DND-41 (cell line): ENCODE results near the gene BFSP2.

ENCODE experiments used
- ATAC-seq: fragments of 200-7000 bp; cut with Tn5 transposase; 3 replicates; pipeline ENCODE4 v1.9.1; 2021; ENCODE audit warnings: low read depth; ENCODE audit not compliant: insufficient read depth
- DNase-seq: peaks from one replicate; pipeline ENCODE4 v3.0.0-alpha.2; 2020
- H2AFZ ChIP-seq: 2 replicates; pipeline ENCODE4 v1.6.0; 2012; ENCODE audit warnings: low read depth, low read length
- H3K27ac ChIP-seq: 2 replicates; pipeline ENCODE4 v1.5.1; 2012; ENCODE audit warnings: low read length, inconsistent platforms
- H3K27me3 ChIP-seq: fragments of 200-600 bp; sonication (generic); 2 replicates; pipeline ENCODE4 v1.6.0; 2012; ENCODE audit warnings: low read length, mild to moderate bottlenecking, inconsistent platforms; ENCODE audit not compliant: insufficient read depth, poor library complexity
- H3K36me3 ChIP-seq: 2 replicates; pipeline ENCODE4 v1.5.1; 2012; ENCODE audit warnings: low read length, inconsistent platforms; ENCODE audit not compliant: insufficient read depth
- H3K4me1 ChIP-seq: 2 replicates; pipeline ENCODE4 v1.5.1; 2012; ENCODE audit warnings: mild to moderate bottlenecking, low read length; ENCODE audit not compliant: insufficient read depth
- H3K4me2 ChIP-seq: 2 replicates; pipeline ENCODE4 v1.6.0; 2012; ENCODE audit warnings: mild to moderate bottlenecking, moderate library complexity, low read length, inconsistent platforms; ENCODE audit not compliant: insufficient read depth
- H3K4me3 ChIP-seq, 2 experiments: fragments of 200-600 bp in 1 of 2; shearing (Covaris generic) in 1 of 2; 2 replicates each; pipeline ENCODE4 v1.5.1; 2012 to 2016; ENCODE audit warnings: inconsistent platforms in 2 of 2, low read length in 2 of 2, mild to moderate bottlenecking in 2 of 2, low read depth in 1 of 2, moderate library complexity in 1 of 2
- H3K79me2 ChIP-seq: 2 replicates; pipeline ENCODE4 v1.6.0; 2012; ENCODE audit warnings: low read length, inconsistent platforms; ENCODE audit not compliant: insufficient read depth
- H3K9ac ChIP-seq: 2 replicates; pipeline ENCODE4 v1.6.0; 2012; ENCODE audit warnings: low read depth, mild to moderate bottlenecking, inconsistent platforms, low read length, moderate library complexity
- H3K9me3 ChIP-seq: 2 replicates; pipeline ENCODE4 v1.5.1; 2012; ENCODE audit warnings: low read length, moderate library complexity, mild to moderate bottlenecking, inconsistent platforms; ENCODE audit not compliant: insufficient read depth, severe bottlenecking
- H4K20me1 ChIP-seq: 2 replicates; pipeline ENCODE4 v1.6.0; 2012; ENCODE audit warnings: low read length; ENCODE audit not compliant: insufficient read depth
- EZH2 ChIP-seq: IDR thresholded peaks from 3 replicates; pipeline ENCODE4 v1.6.1; 2012; ENCODE audit warnings: borderline replicate concordance, low read depth, mild to moderate bottlenecking, moderate library complexity, low read length, inconsistent platforms; ENCODE audit not compliant: severe bottlenecking
- TF ChIP-seq, protein P1 (sequence below): IDR thresholded peaks from 2 replicates; pipeline ENCODE4 v1.5.1; 2012; ENCODE audit warnings: borderline replicate concordance, low read length, moderate library complexity, mild to moderate bottlenecking; ENCODE audit not compliant: poor library complexity, severe bottlenecking; ENCODE audit errors: extremely low read depth

Gene BFSP2

DNA sequence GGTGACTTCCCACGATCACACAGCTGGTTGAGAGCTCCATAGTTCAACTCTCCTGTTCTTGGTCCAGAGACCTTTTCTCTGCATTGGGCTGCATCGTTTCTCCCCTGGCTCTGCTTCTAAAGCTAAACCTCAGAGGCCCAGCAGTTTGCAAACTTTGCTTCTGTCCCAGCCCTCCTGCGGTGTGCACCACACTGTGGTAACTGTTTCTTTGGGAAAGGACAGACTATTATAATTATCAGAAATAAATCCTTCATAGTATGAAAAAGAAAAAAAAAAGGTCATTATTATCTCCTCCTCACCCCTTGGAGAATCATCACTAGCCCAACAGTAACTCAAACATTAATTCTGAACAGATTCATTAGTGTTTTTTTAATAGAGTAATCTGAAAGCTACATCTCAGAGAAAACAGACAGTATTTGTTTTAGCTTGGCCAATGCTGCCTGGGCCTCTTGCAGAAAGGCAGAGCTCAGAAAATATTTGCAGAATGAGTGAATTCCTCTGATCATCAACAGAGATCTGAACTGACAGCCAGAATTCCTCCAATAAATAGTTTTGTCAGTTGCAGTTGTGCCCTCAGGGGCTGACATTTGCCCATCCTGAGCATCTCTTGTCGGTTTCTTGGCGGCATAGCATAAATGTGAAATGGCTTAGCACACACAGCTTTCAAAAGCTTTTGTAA is 52.9 kb downstream of the BFSP2 start:
- ATAC-seq = no peak

DNA sequence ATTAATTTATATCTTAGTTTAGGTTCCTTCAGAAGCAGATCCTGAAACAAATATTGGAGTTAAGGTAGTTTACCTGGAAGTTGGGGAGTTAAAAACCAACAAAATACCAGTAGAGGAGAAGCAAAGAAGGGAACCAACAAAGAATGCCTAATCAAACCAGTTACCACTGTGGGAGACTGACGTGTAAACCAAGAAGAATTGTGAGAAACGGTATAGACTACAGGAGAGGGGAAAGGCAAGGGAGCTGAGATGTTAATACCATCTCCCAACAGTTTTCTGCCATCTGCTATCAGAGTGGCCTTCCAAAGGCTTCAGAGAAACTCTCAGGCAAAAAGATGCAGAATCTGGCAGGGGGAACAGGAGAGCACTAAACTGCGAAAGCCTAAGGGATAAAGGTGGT is 53.5 kb downstream of the BFSP2 start:
- TF ChIP-seq, protein P1, sequence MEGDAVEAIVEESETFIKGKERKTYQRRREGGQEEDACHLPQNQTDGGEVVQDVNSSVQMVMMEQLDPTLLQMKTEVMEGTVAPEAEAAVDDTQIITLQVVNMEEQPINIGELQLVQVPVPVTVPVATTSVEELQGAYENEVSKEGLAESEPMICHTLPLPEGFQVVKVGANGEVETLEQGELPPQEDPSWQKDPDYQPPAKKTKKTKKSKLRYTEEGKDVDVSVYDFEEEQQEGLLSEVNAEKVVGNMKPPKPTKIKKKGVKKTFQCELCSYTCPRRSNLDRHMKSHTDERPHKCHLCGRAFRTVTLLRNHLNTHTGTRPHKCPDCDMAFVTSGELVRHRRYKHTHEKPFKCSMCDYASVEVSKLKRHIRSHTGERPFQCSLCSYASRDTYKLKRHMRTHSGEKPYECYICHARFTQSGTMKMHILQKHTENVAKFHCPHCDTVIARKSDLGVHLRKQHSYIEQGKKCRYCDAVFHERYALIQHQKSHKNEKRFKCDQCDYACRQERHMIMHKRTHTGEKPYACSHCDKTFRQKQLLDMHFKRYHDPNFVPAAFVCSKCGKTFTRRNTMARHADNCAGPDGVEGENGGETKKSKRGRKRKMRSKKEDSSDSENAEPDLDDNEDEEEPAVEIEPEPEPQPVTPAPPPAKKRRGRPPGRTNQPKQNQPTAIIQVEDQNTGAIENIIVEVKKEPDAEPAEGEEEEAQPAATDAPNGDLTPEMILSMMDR = no peak
- TF ChIP-seq EZH2 = no peak

More for the DNA sequence above, 52.9 kb downstream of the BFSP2 start:
- TF ChIP-seq, protein P1 = no peak
- TF ChIP-seq EZH2 = no peak
- Histone ChIP-seq H4K20me1 (no peaks in the 10 kb centered on the region), H3K9ac (no peak overlapping the region), H2AFZ (no peak overlapping the region), H3K9me3 (no peaks in the 10 kb centered on the region), H3K4me1 (no peaks in the 10 kb centered on the region), H3K4me3 (no peak overlapping the region), H3K36me3 (no peaks in the 10 kb centered on the region), H3K4me2 (no peak overlapping the region), H3K27ac (no peak overlapping the region), H3K27me3 (peaks cover 8% of the 10 kb centered on the region), H3K79me2 (no peaks in the 10 kb centered on the region)
- DNase-seq = no peak

DNA sequence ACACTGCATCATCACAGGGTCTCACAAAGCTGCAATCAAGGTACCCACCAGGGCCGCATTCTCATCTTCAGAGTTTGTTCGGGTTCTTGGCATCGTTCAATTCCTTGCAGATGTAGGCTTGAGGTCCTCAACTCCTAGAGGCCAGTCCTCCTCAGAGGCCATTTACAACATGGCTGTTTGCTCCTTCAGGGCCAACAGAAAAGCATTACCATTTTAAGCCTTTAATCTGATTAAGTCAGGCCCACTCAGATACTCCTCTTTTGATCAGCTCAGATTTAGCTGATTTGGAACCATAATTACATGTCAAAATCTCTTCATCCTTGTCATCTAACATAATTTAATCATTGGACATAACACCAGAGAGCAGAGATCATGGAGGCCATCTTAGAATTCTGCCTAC is 55.4 kb downstream of the BFSP2 start:
- no peak for TF ChIP-seq EZH2
- TF ChIP-seq, protein P1 = no peak
- no peak overlapping the region for H3K9ac ChIP-seq
- no peak for ATAC-seq
- H4K20me1 ChIP-seq = no peaks in the 10 kb centered on the region
- H3K27ac ChIP-seq = no peak overlapping the region
- no peaks in the 10 kb centered on the region for H3K4me1 ChIP-seq
- H3K36me3 ChIP-seq = no peaks in the 10 kb centered on the region
- H3K9me3 ChIP-seq = no peaks in the 10 kb centered on the region
- DNase-seq = no peak
- H2AFZ ChIP-seq = no peak overlapping the region
- H3K4me2 ChIP-seq = no peak overlapping the region
- no peaks in the 10 kb centered on the region for H3K79me2 ChIP-seq
- peaks cover 7% of the 10 kb centered on the region for H3K27me3 ChIP-seq
- no peak overlapping the region for H3K4me3 ChIP-seq

More for the DNA sequence above, 53.5 kb downstream of the BFSP2 start:
- H3K4me3 ChIP-seq = no peak overlapping the region
- no peaks in the 10 kb centered on the region for H3K4me1 ChIP-seq
- H3K27me3 ChIP-seq = peaks cover 12% of the 10 kb centered on the region
- H3K79me2 ChIP-seq = no peaks in the 10 kb centered on the region
- H3K27ac ChIP-seq = no peak overlapping the region
- DNase-seq = no peak
- H3K9me3 ChIP-seq = no peaks in the 10 kb centered on the region
- no peak for ATAC-seq
- no peaks in the 10 kb centered on the region for H3K36me3 ChIP-seq
- H2AFZ ChIP-seq = no peak overlapping the region
- no peak overlapping the region for H3K4me2 ChIP-seq
- no peaks in the 10 kb centered on the region for H4K20me1 ChIP-seq
- no peak overlapping the region for H3K9ac ChIP-seq
